Measurements from ENCODE around the gene USP40.

Gene USP40

DNA sequence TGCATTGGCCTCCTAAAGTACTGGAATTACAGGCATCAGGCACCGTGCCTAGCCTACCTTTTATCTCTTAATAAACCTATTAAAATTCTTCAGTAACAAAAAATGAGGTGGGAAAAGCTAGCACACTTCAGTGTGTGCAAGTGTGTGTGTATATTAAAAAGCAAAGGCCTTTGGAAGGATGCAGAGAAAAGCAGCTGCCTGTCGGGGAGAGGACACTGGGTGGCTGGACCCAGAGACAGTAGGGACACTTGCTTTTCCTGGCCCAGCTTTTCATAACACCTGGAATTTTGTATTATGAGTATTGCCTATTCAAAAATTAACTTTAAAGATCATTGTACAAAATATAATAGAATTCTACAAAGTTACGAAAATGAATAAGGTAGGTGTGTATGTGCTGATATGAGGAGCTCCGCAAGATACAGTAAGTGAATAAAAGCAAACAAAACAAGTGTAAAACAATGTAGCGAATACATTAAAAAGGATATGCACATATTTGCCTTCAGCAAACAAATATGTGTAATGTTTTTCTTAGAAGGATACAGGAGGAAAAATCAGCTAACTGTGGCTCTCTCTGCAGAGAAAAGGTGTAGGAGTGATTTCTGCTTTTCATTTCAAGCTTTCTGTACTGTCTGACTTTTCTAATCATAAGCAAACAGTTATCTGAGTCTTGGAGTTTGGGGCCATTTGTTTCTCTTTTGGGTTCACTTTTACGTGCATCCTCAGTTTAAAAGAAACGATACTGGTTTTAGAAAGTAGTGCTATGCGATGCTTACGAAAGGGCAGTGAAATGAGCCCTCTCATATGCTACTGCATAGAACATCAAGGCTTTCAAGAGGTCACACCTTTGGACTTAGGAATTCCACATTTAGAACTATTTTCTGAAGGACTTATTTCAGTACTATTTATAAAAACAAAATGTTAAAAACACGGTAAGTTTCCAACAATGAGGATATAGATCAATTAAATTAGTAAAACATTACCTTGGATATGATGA, 70.8 kb downstream of the USP40 start:
- DNase-seq, result no peak

DNA sequence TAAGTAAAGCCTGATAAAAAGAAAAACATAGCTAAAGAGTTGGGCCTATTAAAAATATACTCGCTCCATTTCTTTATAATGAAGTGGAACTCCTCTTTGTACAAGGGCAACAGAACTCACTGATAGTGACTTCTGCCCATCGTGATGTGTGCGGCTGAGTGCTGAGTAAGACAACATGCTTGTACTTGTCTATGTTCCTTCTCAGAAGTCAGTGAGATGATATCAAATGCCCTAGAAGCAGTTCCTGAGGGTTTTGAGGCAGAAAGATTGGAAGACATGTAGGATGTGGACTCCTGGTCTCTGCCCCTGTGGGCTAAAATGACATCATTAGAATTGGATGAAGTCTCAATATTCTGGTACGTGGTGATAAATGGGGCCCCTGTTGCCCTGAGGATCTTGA, 73.8 kb downstream of the USP40 start:
- no peak for DNase-seq

DNA sequence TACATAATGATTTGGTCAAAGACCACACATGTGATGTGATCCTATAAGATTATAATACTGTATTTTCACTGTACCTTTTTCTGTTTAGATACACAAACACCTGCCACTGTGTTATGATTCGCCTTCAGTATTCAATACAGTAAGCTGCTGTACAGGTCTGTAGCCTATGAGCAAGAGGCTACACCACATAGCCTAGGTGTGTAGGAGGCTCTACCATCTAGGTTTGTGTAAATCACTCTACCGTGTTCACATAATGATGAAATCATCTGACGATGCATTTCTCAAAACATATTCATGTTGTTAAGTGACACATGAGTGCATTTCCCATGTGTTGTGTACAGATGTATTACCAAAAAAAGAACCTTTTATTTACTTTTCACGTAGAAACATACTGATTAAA, 74.5 kb downstream of the USP40 start:
- DNase-seq, result no peak

DNA sequence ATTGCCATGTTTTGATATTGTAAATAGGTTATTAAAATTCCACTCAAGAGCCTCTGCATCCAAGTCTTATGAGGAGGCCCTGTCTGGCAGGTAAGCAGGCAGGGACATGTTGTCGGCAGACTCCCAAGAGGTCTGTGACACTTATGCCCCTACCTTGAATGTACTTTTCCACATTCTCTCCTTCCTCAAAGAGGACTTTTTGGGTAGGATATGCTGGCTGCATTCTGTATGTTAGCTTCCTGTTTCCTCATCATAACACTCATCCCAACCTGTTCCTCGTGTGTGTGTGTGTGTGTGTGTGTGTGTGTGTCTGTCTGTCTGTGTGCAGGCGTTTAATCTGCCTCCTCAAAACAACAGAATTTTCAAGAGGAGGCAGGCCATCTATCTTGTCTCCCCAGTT, 75.3 kb downstream of the USP40 start:
- no peak for DNase-seq

DNA sequence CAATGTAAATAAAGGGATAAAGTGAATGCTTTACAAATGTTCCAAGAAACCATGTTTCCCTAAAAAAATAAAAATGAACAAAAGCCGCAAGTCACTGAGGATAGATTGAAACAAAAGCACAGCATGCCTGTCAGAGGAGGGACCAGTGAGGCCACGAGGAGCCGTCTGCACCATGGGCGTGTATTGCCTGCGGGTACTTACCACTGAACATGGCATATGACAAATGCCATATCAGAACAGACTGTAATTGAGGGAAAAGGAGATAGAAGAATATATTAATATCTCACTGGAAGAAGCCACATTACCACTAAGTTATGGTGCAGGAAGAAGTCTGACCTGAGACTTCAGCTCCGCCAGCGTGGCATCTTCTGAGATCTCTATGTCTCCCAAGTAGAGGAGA, 75.8 kb downstream of the USP40 start:
- DNase-seq, result no peak

DNA sequence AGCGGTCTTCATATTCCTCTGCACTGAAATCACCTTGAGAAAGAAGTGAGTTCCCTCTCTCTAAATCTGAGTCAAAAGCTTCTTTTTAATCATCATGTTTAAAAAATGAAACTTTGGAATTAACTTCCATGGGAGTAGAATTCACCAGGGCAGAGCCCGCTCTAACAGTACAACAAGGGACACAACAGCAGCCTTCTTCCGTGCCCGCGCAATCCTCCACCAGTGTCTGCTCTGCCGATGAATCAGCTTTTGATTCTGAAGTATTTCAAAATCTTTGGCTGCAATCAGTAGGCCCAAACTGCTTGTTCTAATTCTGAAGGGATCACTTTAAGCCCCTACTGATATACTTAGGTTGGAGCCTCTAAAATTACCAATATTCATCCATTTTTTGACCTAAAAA, 76.9 kb downstream of the USP40 start:
- no peak for DNase-seq

DNA sequence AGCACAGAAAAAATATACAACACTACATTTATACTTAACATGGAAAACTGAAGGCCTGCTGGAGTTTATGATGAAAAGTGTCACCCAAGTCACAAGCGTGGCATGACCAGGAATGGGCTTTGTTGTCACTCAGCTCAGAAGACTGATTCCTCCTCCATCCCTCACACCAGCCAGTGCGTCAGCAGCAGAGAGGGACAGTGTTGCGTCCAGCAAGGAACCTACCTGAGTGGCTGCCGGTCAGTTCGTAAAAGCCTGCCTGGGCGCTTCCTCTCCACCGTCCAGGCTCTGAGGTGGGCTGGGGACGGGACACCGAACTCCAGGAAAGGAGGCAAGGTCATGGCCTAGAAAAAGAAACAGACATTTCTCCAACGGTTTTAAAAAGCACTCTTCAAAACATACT, 77.4 kb downstream of the USP40 start:
- no peak for DNase-seq

DNA sequence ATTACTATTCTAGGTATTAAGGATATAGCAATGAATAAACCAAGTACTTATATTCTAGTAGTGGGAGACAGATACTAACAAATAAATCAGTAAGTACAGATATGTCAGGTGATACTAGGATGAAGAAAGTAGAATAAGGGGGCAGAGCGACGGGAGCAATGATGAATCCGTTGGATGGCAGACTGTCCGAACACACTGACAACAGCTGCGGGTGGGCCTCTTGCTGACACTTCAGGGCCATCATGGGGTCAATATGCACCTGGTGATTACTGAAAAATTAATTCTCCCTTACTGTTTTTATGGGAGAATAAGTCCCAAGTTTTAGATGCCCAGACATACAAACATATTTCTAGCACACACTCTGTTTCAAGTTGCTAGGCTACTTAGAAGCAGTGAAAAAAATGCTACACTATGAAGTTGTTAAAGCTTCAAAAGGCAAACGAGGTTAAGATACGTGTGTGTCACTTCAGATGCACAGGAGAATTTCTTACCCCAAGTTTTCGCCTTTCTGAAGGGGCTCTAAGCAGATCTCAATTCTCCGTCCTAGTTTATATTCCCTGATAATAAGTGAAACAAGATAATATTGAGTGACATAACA, 78.7 kb downstream of the USP40 start:
- no peak for DNase-seq

DNA sequence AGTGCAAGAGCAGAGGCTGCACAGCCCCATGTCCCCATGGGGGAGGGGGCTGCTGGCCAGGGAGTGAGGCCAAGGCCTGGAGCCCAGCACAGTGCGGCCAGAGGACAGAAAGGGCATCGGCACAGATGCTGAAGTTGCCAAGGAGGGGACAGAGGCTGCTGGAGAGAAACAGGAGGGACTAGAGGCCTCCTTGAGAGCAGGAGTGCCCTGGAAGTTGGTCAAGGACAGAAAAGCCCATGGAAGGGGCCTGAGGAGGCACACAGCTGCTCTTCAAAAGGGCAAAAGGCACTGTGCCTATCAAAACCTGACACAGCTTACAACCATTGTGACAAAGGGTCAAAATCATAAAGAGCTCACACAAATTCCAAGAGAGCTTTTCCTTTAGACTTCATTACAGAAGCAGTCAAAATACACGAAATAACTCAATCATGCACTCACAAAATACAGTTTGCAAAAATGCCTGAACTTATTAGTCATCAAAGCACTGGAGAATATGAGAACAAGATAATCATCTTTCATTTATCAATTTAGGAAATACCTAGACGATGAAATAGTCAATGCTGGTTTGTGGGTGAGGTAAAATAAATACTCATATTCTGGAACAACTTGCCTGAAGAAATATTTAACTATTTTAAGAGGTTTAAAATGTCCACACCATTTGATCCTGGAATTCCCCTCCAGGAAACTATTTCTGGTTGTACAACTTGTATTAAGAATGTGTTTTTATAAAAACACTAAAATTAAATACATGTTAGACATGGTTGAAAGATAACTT, 79.6 kb downstream of the USP40 start:
- DNase-seq, result no peak

DNA sequence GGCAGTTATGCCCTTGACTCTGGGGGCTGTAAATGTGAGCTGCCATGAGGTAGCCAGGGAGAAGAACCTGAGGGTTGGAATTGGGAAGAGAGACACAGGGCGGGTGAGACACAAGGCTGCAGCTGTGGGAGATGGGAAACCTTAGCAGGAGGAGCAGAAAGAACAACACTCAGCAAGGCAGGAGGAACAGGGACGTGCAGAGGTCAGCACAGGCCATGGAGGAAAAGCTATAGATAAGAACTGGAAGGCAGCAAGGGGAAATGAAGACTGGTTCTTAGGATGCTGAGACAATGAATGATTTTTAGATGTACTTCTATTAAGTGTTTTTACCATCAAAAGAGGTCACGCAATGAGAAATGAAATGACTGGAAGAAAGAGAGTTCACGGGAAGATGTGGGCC, 80.2 kb downstream of the USP40 start:
- DNase-seq, result no peak

DNA sequence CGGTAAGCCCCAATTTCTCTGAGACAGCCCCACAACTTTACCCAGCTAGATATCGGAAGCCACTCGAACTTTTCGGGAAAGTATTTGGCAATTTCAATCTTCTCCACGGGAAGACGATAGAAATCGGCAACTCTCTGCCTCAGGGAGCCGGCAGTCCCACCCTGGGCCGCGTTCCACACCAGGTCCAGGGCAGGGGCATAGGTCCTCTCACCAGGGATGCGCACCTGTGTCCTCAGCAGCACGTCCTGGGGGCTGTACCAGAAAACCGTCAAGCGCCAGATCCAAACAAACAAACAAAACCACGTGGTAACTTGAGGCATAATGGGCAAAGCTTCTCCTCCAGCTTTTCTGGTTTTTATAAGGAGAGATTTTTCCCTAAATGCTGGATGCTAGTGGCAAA, 80.9 kb downstream of the USP40 start:
- no peak for DNase-seq

DNA sequence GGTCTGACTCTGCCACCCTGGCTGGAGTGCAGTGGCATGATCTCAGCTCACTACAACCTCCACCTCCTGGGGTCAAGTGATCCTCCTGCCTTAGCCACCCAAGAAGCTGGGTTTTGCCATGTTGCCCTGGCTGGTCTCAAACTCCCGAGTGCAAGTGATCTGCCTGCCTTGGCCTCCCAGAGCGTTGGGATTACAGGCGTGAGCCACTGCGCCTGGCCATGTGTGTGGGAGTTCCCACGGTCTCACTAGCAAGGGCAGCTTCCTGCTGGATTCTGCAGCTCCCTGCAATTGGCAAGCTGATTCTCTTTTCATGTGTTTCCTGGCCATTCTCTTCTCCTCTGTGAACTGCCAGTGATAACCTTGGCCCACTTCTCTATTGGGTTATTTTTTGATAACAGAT, 84.0 kb downstream of the USP40 start:
- DNase-seq, result no peak

DNA sequence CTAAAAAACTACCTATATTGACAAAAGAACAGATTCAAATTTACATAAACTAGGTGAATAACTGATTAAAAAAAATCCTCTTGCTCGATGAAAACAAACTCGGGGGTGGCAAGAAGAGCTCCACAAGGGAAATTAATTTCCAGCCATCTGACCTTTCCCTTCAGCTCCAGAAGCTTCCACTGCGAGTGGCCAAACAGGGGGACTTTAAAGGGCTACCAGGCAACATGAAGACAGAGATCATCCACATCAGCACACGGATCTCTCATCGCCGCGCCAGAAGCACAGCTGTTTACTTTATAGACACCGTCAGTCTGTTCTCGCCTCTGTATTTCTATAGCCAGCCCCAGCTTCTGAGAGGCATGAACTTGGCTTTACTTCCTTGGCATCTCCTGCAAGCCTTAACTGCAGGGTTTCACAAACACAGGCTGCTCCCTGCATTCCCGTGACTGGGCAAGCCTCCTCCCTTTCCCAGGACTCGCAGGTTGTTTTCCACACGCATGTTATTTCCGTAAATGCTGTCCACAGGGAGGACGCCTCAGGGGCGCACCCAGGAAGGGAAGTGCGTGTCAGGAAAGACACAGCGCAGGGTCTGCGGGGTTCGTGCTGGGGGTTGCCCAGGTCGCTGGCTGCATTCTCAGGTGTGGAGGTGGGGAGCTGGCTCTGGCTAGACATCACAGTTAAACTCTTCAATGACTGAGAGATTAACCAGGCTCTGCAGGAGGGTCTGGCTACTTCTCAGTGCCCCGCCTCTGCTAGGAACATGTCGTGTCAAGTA, 85.0 kb downstream of the USP40 start:
- DNase-seq, result no peak

DNA sequence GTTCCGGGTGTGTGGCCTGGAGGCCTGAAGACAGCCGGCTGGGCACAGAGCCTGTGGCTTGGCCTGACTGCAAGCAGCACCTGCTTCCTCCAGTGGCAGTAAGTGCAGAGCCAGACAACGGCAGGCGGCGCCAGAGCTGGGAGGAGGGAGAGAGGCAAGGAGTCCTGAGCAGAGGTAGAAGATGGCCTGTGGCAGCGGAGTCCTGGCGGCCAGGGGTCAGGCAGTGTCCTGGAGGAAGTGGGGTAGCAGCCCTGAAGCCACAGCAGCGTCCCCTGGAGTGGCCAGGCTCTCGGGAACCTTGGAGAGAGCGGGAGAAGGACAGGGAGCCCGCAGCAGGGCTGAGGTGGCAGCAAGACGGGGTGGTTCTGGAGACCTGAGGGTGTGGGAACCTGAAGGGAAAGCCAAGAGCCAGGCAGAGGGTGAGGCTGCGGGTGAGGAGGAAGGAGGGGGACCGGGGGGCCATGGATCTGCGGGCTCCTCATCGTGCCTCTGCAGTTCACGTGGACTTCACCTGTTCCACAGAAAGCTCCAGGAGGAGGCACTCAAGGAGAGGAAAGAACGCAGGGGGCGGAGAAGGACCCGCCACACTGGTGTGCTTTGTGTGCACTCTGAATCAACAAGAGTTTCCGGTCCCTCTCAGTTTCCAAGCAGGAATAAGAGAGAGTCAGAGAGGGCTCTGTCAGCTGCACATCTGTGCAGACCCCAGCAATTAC, 85.9 kb downstream of the USP40 start:
- DNase-seq, result no peak

DNA sequence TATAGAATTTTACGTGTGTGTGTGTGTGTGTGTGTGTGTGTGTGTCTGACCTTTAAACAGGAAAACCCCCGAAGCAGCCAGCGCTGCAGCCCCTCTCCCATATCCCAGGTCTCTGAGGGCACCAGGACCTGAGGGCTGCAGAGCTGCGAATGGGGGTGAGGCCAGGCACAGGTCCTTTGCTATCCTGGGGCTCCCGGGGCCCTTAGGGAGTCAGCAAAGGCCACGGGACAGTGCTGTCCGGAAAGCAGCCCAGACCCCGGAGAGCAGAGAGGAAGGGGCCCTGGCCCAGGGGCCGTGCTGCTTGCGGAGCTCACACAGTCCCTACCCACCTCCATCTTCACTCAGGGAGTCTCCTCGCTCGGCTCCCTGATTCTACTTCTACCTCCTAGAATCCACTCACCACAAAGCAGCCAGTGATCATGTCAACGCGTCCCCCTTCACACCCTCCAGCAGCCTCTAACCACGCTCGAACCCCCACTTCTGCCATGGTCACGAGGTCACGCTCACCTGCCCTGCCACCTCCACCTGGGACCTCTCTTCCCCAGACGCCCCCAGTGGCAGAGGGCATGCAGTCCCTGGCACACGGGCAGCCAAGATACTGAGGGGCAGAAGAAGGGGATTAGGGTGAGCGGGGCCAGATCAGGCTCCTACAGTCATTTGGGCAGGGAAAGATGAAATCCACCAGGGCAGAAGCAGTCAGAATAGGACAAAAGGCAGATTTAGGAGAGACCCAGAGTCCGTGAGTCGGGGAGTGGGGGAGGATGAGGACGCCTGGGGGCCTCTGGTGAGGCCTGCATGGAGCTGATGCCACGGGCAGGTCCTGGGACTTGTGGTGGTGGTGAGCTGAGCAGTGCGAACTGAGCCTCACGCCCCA, 86.7 kb downstream of the USP40 start:
- no peak for DNase-seq

DNA sequence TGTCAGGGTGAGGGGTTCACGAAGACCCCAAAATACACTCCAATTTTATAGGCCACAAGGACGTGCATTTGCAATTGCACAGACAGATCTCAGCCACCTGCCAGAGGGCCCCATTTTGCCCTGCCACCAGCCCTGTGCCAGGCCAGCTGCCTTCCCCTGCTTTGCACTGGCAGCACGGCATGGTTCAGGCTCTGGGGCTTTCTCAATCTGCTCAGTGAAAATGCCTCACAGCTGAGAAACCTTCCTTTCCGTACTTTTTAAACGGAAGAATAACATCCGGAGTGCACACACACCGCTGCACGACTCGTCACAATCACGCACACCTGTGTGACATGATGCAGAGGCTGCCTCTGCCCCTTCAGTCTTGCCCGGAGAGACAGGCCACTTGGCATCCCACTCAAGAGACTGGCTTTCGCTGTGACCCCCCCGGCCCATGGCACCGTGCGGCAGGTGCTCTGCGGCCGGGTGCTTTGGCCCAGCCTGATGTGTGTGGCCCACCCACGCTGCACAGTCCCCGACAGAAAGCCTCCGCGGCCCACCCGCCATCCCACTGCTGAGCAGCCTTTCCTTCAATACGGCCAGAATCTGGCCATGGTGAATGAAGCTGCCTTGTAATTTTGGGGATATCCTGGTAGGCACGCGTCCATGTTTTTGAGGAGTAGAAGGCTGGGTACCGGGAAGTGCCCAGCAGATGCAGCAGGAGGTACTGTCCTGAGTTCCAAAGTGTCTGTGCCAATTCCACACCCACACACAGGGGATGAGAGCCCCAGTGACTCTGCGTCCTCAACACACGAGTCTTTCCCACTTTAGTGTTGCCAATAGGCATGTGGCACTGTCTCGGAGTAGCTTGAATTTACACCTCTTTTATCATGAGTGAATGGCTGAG, 88.8 kb downstream of the USP40 start:
- DNase-seq, result no peak

DNA sequence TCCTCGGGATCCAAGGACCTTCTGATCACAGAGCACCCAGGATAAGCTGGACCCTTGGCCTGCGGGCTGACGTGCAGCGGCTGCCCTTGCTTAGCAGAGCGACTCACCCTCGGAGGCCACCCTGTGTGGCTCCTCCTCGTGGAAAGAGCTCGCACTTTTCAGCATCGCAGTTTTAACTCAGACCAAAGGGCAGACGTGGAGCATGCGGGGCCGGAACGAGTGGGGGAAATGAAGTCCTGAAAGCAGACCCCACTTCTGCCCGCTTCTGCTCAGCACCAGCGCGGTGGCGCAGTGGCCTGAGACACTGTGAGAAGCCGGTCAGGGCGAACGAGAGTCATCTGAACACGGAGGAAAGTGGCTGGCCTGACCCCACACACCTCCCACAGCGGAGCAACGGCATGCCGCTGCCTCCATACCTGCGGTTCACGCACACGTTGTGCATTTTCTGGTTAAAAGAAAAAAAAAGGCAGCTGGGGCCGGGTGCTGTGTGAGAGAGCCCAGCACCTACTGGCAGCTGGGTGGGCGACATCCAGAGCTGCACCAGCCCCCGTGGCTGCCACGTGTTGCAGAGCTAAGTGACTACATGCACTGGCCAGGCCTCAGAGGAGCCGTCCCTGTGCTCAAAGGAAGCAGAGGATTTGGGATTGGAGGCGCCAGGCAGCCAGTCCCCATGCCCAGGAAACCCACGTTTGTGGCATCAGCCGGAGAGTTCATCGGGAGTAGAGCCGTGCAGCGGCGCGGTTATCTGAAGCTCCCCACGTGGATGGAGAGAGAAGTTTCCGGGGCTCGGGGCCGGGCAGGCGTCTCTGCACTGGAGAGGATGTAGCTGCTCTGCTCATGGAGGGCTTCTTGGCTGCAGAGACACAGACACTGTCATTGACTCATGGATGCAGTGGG, 89.7 kb downstream of the USP40 start:
- DNase-seq, result no peak

DNA sequence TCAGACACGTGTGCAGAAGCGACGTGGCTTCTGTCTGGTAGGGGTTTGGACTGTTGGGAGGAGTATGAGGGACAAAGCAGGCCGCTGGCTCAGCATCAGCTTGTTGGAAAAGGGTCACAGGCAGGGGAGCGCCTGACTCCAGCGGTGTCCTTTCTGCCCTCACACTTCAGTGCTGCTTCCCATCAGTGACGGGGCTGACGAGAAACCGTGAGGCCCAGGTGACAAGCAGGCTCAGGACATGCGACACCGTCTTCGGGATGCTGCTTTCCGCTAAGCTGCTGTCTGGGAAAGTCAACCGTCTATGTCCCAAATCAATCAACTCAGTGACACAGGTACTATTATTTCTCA, 90.5 kb downstream of the USP40 start:
- DNase-seq, result no peak

All from NCI-H526 treated with DMSO at 0.1 percent for 48 hours (cell line).